Fibroblast of lung (primary cell): Measurements from ENCODE around the gene TPD52L2. TPM values are rescaled to one million over a fixed set of nuclear protein-coding genes. Genes with fewer than 3 reads are reported as not detected.

ENCODE experiments used
- DNase-seq, 2 donors: peaks; one replicate each; pipeline versions ENCODE4 v3.0.0 to v3.0.0-alpha.2; 2010; ENCODE audit warnings: low read depth in 2 of 2
- H2AFZ ChIP-seq: 2 replicates; pipeline ENCODE4 v1.5.1; 2012; ENCODE audit warnings: low read length, control low read depth, inconsistent platforms
- H3K27ac ChIP-seq: 2 replicates; pipeline ENCODE4 v1.5.1; 2011; ENCODE audit warnings: low read length, control low read depth; ENCODE audit not compliant: insufficient read depth
- H3K27me3 ChIP-seq: 2 replicates; pipeline ENCODE4 v1.5.1; 2011; ENCODE audit warnings: mild to moderate bottlenecking, low read length; ENCODE audit not compliant: control insufficient read depth, insufficient read depth
- H3K36me3 ChIP-seq: 2 replicates; pipeline ENCODE4 v1.5.1; 2011; ENCODE audit warnings: low read length; ENCODE audit not compliant: control insufficient read depth, insufficient read depth
- H3K4me1 ChIP-seq: 2 replicates; pipeline ENCODE4 v1.5.1; 2011; ENCODE audit warnings: low read length; ENCODE audit not compliant: control insufficient read depth, insufficient read depth; ENCODE audit errors: extremely low read depth
- H3K4me2 ChIP-seq: 2 replicates; pipeline ENCODE4 v1.5.1; 2011; ENCODE audit warnings: low read length, control low read depth; ENCODE audit not compliant: insufficient read depth; ENCODE audit errors: extremely low read depth
- H3K4me3 ChIP-seq, 4 experiments: fragments of 200-600 bp in 1 of 4; sonication (generic) in 1 of 4; replicated peaks in 1 of 4; 2 replicates each; pipeline ENCODE4 v1.5.1; 2011 to 2016; ENCODE audit warnings: low read length in 4 of 4, low read depth in 3 of 4, mild to moderate bottlenecking in 3 of 4, control low read depth in 2 of 4, inconsistent platforms in 1 of 4, mixed read lengths in 1 of 4; ENCODE audit not compliant: insufficient read depth in 1 of 4; ENCODE audit errors: control extremely low read depth in 1 of 4
- H3K79me2 ChIP-seq: 2 replicates; pipeline ENCODE4 v1.5.1; 2012; ENCODE audit warnings: mild to moderate bottlenecking, low read length, inconsistent platforms; ENCODE audit not compliant: control insufficient read depth, insufficient read depth
- H3K9ac ChIP-seq: 2 replicates; pipeline ENCODE4 v1.5.1; 2011; ENCODE audit warnings: mild to moderate bottlenecking, low read length, control low read depth; ENCODE audit not compliant: insufficient read depth
- H3K9me3 ChIP-seq: 2 replicates; pipeline ENCODE4 v1.5.1; 2012; ENCODE audit warnings: low read depth, low read length; ENCODE audit not compliant: control insufficient read depth, insufficient read depth
- H4K20me1 ChIP-seq: 2 replicates; pipeline ENCODE4 v1.5.1; 2011; ENCODE audit warnings: low read length; ENCODE audit not compliant: control insufficient read depth, insufficient read depth; ENCODE audit errors: extremely low read depth
- EZH2 ChIP-seq: IDR thresholded peaks from 2 replicates; pipeline ENCODE4 v1.5.1; 2012; ENCODE audit warnings: low read length, control low read depth, mild to moderate bottlenecking; ENCODE audit errors: missing control alignments
- polyA plus RNA-seq, 2 donors: library from polyadenylated mRNA; depleted of rRNA in 1 of 2; stranded (reverse) in 1 of 2; unstranded in 1 of 2; fragments of >200 nt; gene quantifications; 2 replicates each; pipeline ENCODE4 v1.2.1, GENCODE V29; 2011 to 2012; ENCODE audit warnings: missing spikeins in 1 of 2
- total RNA-seq: library from RNA; depleted of rRNA; stranded (reverse); fragments of >200 nt; gene quantifications from 2 replicates; pipeline ENCODE4 v1.2.1, GENCODE V29; 2014
- TF ChIP-seq, protein P1 (sequence below), 2 donors: IDR thresholded peaks in 1 of 2; conservative IDR thresholded peaks in 1 of 2; 1 replicate in 1 of 2; 2 replicates in 1 of 2; pipeline ENCODE4 v1.5.1; 2011 to 2012; ENCODE audit warnings: low read length in 2 of 2, control low read depth in 1 of 2, inconsistent platforms in 1 of 2, low read depth in 1 of 2, mild to moderate bottlenecking in 1 of 2

The TPD52L2 gene
- total and polyA plus RNA-seq, 2 donors (not counting 1 experiment from before 2014, with no cell fraction given), result 123 to 212 TPM

DNA sequence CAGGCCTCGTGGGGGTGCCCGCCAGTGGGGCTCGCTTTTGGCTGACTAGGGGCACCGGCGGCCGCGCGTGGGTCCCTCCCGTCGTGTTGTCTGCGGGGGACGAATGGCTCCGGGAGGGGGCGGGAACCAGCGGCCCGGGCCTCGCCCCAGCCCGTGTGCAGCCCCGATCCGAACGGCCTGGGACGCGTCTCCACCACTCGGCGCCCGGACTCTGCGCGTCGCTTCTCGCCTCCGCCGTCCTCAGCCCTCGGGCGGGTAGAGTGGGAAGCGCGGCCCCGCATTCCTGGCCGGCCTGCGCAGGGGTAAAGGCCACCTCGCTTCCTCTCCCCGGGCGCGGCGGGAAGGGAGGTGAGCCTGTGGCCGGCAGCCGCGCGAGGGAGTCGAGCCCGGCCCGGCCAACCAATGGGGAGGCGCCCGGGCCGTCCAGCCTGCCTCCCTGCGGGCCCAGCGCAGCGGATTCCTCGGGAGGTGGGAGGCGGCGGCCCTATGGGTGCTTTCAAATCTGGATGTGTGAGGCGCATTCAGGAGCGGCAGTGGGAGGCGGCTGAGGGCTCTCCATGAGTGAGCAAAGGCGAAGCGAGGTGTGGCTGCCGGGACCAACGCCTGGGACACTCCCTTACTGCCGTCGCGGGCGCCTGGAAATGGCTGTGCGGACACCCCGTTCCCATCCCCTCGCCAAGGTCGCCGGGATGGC lies 32.9 kb upstream of the TPD52L2 start:
- Histone ChIP-seq H4K20me1 (no peaks in the 10 kb centered on the region), H3K27ac (no peak overlapping the region), H3K9me3 (no peaks in the 10 kb centered on the region), H3K9ac (no peak overlapping the region), H3K4me2 (no peak overlapping the region), H3K79me2 (no peaks in the 10 kb centered on the region), H3K36me3 (no peaks in the 10 kb centered on the region), H2AFZ (no peak overlapping the region), H3K4me3 (peak overlapping the region in 1 of 4 experiments; percentile 10), H3K27me3 (peaks cover 10% of the 10 kb centered on the region), H3K4me1 (peaks cover 12% of the 10 kb centered on the region)
- TF ChIP-seq, protein P1, sequence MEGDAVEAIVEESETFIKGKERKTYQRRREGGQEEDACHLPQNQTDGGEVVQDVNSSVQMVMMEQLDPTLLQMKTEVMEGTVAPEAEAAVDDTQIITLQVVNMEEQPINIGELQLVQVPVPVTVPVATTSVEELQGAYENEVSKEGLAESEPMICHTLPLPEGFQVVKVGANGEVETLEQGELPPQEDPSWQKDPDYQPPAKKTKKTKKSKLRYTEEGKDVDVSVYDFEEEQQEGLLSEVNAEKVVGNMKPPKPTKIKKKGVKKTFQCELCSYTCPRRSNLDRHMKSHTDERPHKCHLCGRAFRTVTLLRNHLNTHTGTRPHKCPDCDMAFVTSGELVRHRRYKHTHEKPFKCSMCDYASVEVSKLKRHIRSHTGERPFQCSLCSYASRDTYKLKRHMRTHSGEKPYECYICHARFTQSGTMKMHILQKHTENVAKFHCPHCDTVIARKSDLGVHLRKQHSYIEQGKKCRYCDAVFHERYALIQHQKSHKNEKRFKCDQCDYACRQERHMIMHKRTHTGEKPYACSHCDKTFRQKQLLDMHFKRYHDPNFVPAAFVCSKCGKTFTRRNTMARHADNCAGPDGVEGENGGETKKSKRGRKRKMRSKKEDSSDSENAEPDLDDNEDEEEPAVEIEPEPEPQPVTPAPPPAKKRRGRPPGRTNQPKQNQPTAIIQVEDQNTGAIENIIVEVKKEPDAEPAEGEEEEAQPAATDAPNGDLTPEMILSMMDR (conservative IDR thresholded peaks at IDR 0.05 in 1 of 2, IDR thresholded peaks at IDR 0.05 in 1 of 2; ENCODE audit: low read depth in 1 of 2, low read length in 2 of 2), result no peak
- TF ChIP-seq EZH2, result no peak
- peak in 1 of 2 donors; percentile 32 for DNase-seq

DNA sequence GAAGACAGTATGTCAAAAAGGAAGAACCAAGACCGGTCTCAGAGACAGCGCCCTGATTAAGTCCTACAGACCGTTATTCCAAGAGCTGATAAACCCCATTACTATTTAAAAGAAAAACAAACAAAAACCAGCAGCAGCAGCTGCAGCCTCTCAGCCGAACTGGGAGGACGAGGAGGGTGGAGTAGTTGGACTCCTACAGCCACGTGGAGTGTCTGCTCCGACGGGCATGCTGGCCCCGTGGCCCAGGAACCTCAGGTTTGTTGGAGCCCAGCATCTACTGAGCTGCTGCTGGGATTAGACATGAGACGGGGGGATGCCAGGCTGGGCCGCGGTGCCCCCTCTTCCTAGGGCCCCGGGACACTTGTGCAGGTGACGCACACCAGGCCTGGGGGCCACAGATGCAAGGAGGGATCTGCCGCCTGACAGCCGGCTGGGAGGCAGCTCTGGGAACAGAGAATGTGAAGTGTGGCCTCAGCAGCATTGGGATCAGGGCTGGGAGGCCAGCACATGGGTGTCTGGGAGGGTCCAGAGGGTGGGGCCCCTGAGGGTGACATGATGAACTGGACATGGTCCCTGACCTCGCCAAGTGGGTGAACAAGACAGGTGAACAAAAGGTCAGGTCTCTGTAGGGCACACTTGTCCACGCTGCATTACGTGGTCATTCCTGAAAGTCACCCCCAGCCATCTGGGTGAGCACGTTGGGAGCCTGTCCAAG lies 31.1 kb upstream of the TPD52L2 start:
- Histone ChIP-seq H4K20me1 (no peaks in the 10 kb centered on the region), H3K4me2 (no peak overlapping the region), H2AFZ (peak overlapping the region; percentile 23), H3K4me1 (peaks cover 12% of the 10 kb centered on the region), H3K27me3 (peaks cover 7% of the 10 kb centered on the region), H3K36me3 (no peaks in the 10 kb centered on the region), H3K9ac (no peak overlapping the region), H3K9me3 (no peaks in the 10 kb centered on the region), H3K79me2 (no peaks in the 10 kb centered on the region), H3K4me3 (no peak overlapping the region), H3K27ac (peak overlapping the region; percentile 14)
- DNase-seq, result peak; percentile 73 to 91
- no peak for TF ChIP-seq EZH2
- TF ChIP-seq, protein P1 (conservative IDR thresholded peaks at IDR 0.05 in 1 of 2, IDR thresholded peaks at IDR 0.05 in 1 of 2; ENCODE audit: low read depth in 1 of 2, low read length in 2 of 2), result no peak

DNA sequence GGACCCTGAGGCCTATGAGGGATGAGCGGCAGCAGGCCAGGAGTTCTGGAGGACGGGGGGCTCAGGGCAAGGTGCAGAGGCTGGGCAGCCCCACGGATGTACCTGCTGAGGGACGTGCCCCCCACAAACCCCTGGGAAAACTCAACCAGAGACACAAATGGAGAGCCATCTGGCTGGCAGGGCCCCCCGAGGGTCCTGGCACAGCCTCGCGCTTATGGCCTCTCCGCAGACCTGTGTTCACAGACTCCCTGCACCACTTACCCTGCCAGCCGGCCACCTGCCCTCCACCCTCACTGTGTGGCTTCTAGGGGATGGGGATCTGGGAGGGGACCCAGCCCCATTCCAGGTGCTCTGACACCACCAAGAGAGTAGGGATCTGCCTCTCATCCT lies 30.6 kb upstream of the TPD52L2 start:
- Histone ChIP-seq H3K4me2 (peak overlapping the region; percentile 52), H3K27ac (no peak overlapping the region), H4K20me1 (no peaks in the 10 kb centered on the region), H3K27me3 (peaks cover 2% of the 10 kb centered on the region), H3K36me3 (no peaks in the 10 kb centered on the region), H3K9ac (no peak overlapping the region), H3K4me1 (peaks cover 12% of the 10 kb centered on the region), H3K4me3 (no peak overlapping the region), H2AFZ (no peak overlapping the region), H3K79me2 (no peaks in the 10 kb centered on the region), H3K9me3 (no peaks in the 10 kb centered on the region)
- TF ChIP-seq EZH2, result no peak
- TF ChIP-seq, protein P1 (conservative IDR thresholded peaks at IDR 0.05 in 1 of 2, IDR thresholded peaks at IDR 0.05 in 1 of 2; ENCODE audit: low read depth in 1 of 2, low read length in 2 of 2), result no peak
- no peak for DNase-seq
